Loucy (cell line): ENCODE results near the gene LTBP1.

ENCODE experiments used
- H2AFZ ChIP-seq: fragments of 200-600 bp; sonication (generic); 2 replicates; pipeline ENCODE4 v1.6.0; 2016; ENCODE audit warnings: antibody characterized with exemption, mild to moderate bottlenecking, low read length, moderate library complexity
- H3F3A ChIP-seq: fragments of 200-600 bp; 2 replicates; pipeline ENCODE4 v1.6.0; 2016; ENCODE audit warnings: antibody characterized with exemption, low read depth, mild to moderate bottlenecking
- H3K27me3 ChIP-seq: fragments of 200-600 bp; sonication (generic); 2 replicates; pipeline ENCODE4 v1.6.1; 2014; ENCODE audit warnings: low read length, mild to moderate bottlenecking; ENCODE audit not compliant: insufficient read depth, poor library complexity, severe bottlenecking
- H3K36me3 ChIP-seq: fragments of 200-600 bp; sonication (generic); 2 replicates; pipeline ENCODE4 v1.6.1; 2016; ENCODE audit warnings: low read length; ENCODE audit not compliant: insufficient read depth
- H3K4me1 ChIP-seq: fragments of 200-600 bp; sonication (generic); 2 replicates; pipeline ENCODE4 v1.5.1; 2014; ENCODE audit warnings: low read length, mild to moderate bottlenecking; ENCODE audit not compliant: insufficient read depth, poor library complexity, severe bottlenecking
- H3K4me2 ChIP-seq: fragments of 200-600 bp; sonication (generic); 2 replicates; pipeline ENCODE4 v1.6.0; 2014; ENCODE audit warnings: antibody characterized with exemption, low read length, low read depth, mild to moderate bottlenecking; ENCODE audit not compliant: poor library complexity, severe bottlenecking
- H3K4me3 ChIP-seq: fragments of 200-600 bp; sonication (generic); 2 replicates; pipeline ENCODE4 v1.5.1; 2014; ENCODE audit warnings: low read length, mild to moderate bottlenecking, mixed read lengths; ENCODE audit not compliant: poor library complexity, severe bottlenecking
- H3K79me2 ChIP-seq: fragments of 200-600 bp; sonication (generic); 2 replicates; pipeline ENCODE4 v1.6.1; 2014; ENCODE audit warnings: low read length; ENCODE audit not compliant: insufficient read depth
- H3K9ac ChIP-seq: fragments of 200-600 bp; sonication (generic); 2 replicates; pipeline ENCODE4 v1.6.0; 2014; ENCODE audit warnings: mild to moderate bottlenecking, low read depth, low read length, moderate library complexity; ENCODE audit not compliant: poor library complexity, severe bottlenecking
- H3K9me2 ChIP-seq: fragments of 200-600 bp; sonication (generic); replicated peaks from 2 replicates; pipeline ENCODE4 v1.6.1; 2016; ENCODE audit warnings: low read depth, low read length, mixed read lengths
- H3K9me3 ChIP-seq: fragments of 200-600 bp; sonication (generic); 2 replicates; pipeline ENCODE4 v1.6.1; 2014; ENCODE audit warnings: mild to moderate bottlenecking, antibody characterized with exemption, low read length, low read depth; ENCODE audit not compliant: insufficient read depth
- H4K20me1 ChIP-seq: fragments of 200-600 bp; sonication (generic); 2 replicates; pipeline ENCODE4 v1.6.0; 2014; ENCODE audit warnings: antibody characterized with exemption, low read length, mild to moderate bottlenecking; ENCODE audit not compliant: insufficient read depth, poor library complexity, severe bottlenecking
- CTCF ChIP-seq: fragments of 200-600 bp; sonication (generic); conservative IDR thresholded peaks from 2 replicates; pipeline ENCODE4 v1.5.1; 2014; ENCODE audit warnings: mild to moderate bottlenecking, antibody characterized with exemption, low read length
- EZH2phosphoT487 ChIP-seq: fragments of 200-600 bp; IDR thresholded peaks from 2 replicates; pipeline ENCODE4 v1.6.1; 2018; ENCODE audit warnings: antibody characterized with exemption, mild to moderate bottlenecking, moderate library complexity, borderline replicate concordance

LTBP1 gene

GRCh38 chr2:33267043-33267442 is 320.3 kb downstream of the LTBP1 start:
- peaks cover 19% of the 10 kb centered on the region; the same call in 1 of the 2 replicates for H3K36me3 ChIP-seq
- no peak overlapping the region for H3K4me3 ChIP-seq
- H3F3A ChIP-seq, result no peaks in the 10 kb centered on the region
- H3K27me3 ChIP-seq, result no peaks in the 10 kb centered on the region
- H2AFZ ChIP-seq, result no peak overlapping the region
- no peaks in the 10 kb centered on the region for H3K79me2 ChIP-seq
- no peak for TF ChIP-seq EZH2phosphoT487
- no peak for TF ChIP-seq CTCF
- no peak overlapping the region for H3K9ac ChIP-seq
- H3K9me2 ChIP-seq, result no peaks in the 10 kb centered on the region
- peaks cover 21% of the 10 kb centered on the region for H3K9me3 ChIP-seq
- peaks cover 22% of the 10 kb centered on the region for H3K4me1 ChIP-seq
- no peak overlapping the region for H3K4me2 ChIP-seq
- no peaks in the 10 kb centered on the region for H4K20me1 ChIP-seq

GRCh38 chr2:33267756-33268155 is 321.0 kb downstream of the LTBP1 start:
- H3K4me3 ChIP-seq, result no peak overlapping the region
- peaks cover 19% of the 10 kb centered on the region; the same call in 1 of the 2 replicates for H3K36me3 ChIP-seq
- H4K20me1 ChIP-seq, result no peaks in the 10 kb centered on the region
- no peak overlapping the region for H3K9ac ChIP-seq
- no peaks in the 10 kb centered on the region for H3K79me2 ChIP-seq
- TF ChIP-seq CTCF (peak; percentile 61), EZH2phosphoT487 (no peak)
- no peaks in the 10 kb centered on the region for H3K9me2 ChIP-seq
- H3K27me3 ChIP-seq, result no peaks in the 10 kb centered on the region
- H3K4me2 ChIP-seq, result no peak overlapping the region
- H3F3A ChIP-seq, result no peaks in the 10 kb centered on the region
- H2AFZ ChIP-seq, result peak overlapping the region; percentile 6; the same call in 1 of the 2 replicates
- H3K9me3 ChIP-seq, result peaks cover 21% of the 10 kb centered on the region
- H3K4me1 ChIP-seq, result peaks cover 26% of the 10 kb centered on the region

- TF ChIP-seq EZH2phosphoT487 (no peak), CTCF (no peak)
- no peak overlapping the region for H3K4me2 ChIP-seq
- H3K9me2 ChIP-seq, result no peaks in the 10 kb centered on the region
- H3K9ac ChIP-seq, result no peak overlapping the region
- H3F3A ChIP-seq, result no peaks in the 10 kb centered on the region
- peaks cover 19% of the 10 kb centered on the region; the same call in 1 of the 2 replicates for H3K36me3 ChIP-seq
- no peak overlapping the region for H3K4me3 ChIP-seq
- peaks cover 21% of the 10 kb centered on the region for H3K9me3 ChIP-seq
- H3K27me3 ChIP-seq, result no peaks in the 10 kb centered on the region
- H3K79me2 ChIP-seq, result no peaks in the 10 kb centered on the region
- no peaks in the 10 kb centered on the region for H4K20me1 ChIP-seq
- H2AFZ ChIP-seq, result no peak overlapping the region
- H3K4me1 ChIP-seq, result peaks cover 26% of the 10 kb centered on the region
Measured at GRCh38 chr2:33268246-33268831, 321.6 kb downstream of the LTBP1 start.
